Right ventricle myocardium superior (tissue), 1 donor: Measurements from ENCODE around the gene OPCML. TPM values are rescaled to one million over a fixed set of nuclear protein-coding genes. Genes with fewer than 3 reads are reported as not detected.

Experiments
- ATAC-seq: fragments of 200-7000 bp; cut with Tn5 transposase; one replicate; pipeline ENCODE4 v1.9.1; 2020; ENCODE audit warnings: mild to moderate bottlenecking; ENCODE audit not compliant: poor library complexity
- DNase-seq: peaks from one replicate; pipeline ENCODE4 v3.0.0-alpha.2; 2020
- intact Hi-C: fragments of 100-400 bp; cut with DNase I; formaldehyde crosslinking; loops from one replicate; pipeline ENCODE4 v1.11.2; 2022
- total RNA-seq: library from RNA; stranded (reverse); fragmentation: NEBNext Ultra II Directional; extraction: Animal tissue kit (Norgen Biotek cat#: 25700); gene quantifications from one replicate; pipeline ENCODE4 v1.2.1, GENCODE V29; 2021
- donor health status: DM: no; HTN: yes; CAD: no; lungs with severe emphysema.

Gene OPCML
- total RNA-seq, 1 donor from 2014 or later: 0.59 TPM

GRCh38 chr11:132971351-132971750 is 561.0 kb downstream of the OPCML start:
- ATAC-seq (no peak), DNase-seq (no peak)
- intact Hi-C loops: no loop called here

GRCh38 chr11:132969892-132970291 is 562.4 kb downstream of the OPCML start:
- DNase-seq (no peak), ATAC-seq (no peak)
- intact Hi-C loops: no loop called here

- intact Hi-C loops: no loop called here
- ATAC-seq (no peak), DNase-seq (no peak)
These were observed 570.3 kb downstream of the OPCML start for GRCh38 chr11:132962041-132962440.

- DNase-seq (no peak), ATAC-seq (no peak)
- intact Hi-C loops: no loop called here
These were observed 570.8 kb downstream of the OPCML start for GRCh38 chr11:132961453-132961852.

GRCh38 chr11:132960273-132961078 is 571.8 kb downstream of the OPCML start:
- DNase-seq (no peak), ATAC-seq (no peak)
- intact Hi-C loops: no loop called here

GRCh38 chr11:132959693-132960092 is 572.6 kb downstream of the OPCML start:
- ATAC-seq (no peak), DNase-seq (no peak)
- intact Hi-C loops: no loop called here

- intact Hi-C loops: no loop called here
- DNase-seq (no peak), ATAC-seq (no peak)
These were observed 574.4 kb downstream of the OPCML start for GRCh38 chr11:132957881-132958280.

- ATAC-seq (no peak), DNase-seq (no peak)
- intact Hi-C loops: no loop called here
These were observed 584.0 kb downstream of the OPCML start for GRCh38 chr11:132948252-132948651.

- ATAC-seq (no peak), DNase-seq (no peak)
- intact Hi-C loops: no loop called here
These were observed 587.7 kb downstream of the OPCML start for GRCh38 chr11:132944569-132944944.

GRCh38 chr11:132943706-132944568 is 588.4 kb downstream of the OPCML start:
- intact Hi-C loops: no loop called here
- no peak for DNase-seq
- no peak for ATAC-seq

- DNase-seq (no peak), ATAC-seq (no peak)
- intact Hi-C loops: no loop called here
These were observed 589.0 kb downstream of the OPCML start for GRCh38 chr11:132943357-132943705.

- no peak for ATAC-seq
These were observed 589.5 kb downstream of the OPCML start for GRCh38 chr11:132942611-132943356.

GRCh38 chr11:132941761-132942160 is 590.5 kb downstream of the OPCML start:
- DNase-seq: no peak
- intact Hi-C loops: no loop called here
- no peak for ATAC-seq

More at GRCh38 chr11:132942611-132943356, 589.5 kb downstream of the OPCML start:
- no peak for DNase-seq
- intact Hi-C loops: no loop called here

- DNase-seq: no peak
- no peak for ATAC-seq
These were observed 591.2 kb downstream of the OPCML start for GRCh38 chr11:132941024-132941646.

GRCh38 chr11:132937016-132937415 is 595.3 kb downstream of the OPCML start:
- intact Hi-C loops: no loop called here
- no peak for ATAC-seq

More at GRCh38 chr11:132941024-132941646, 591.2 kb downstream of the OPCML start:
- intact Hi-C loops: no loop called here

GRCh38 chr11:132935383-132935782 is 596.9 kb downstream of the OPCML start:
- ATAC-seq (no peak), DNase-seq (no peak)
- intact Hi-C loops: no loop called here

More at GRCh38 chr11:132937016-132937415, 595.3 kb downstream of the OPCML start:
- no peak for DNase-seq

- intact Hi-C loops: no loop called here
- DNase-seq (no peak), ATAC-seq (no peak)
These were observed 598.6 kb downstream of the OPCML start for GRCh38 chr11:132933703-132934102.

- intact Hi-C loops: no loop called here
- ATAC-seq (no peak), DNase-seq (no peak)
These were observed 606.4 kb downstream of the OPCML start for GRCh38 chr11:132925825-132926469.
